PC-3 (cell line): ENCODE measurements around the gene ACP7.

Experiments used
- EZH2 ChIP-seq: fragments of 300-600 bp; sonication (generic); IDR thresholded peaks from one replicate; pipeline ENCODE4 v1.6.1; 2017; ENCODE audit warnings: antibody characterized with exemption, mild to moderate bottlenecking, low read length; ENCODE audit not compliant: unreplicated experiment
- EZH2phosphoT487 ChIP-seq: fragments of 300-600 bp; sonication (generic); IDR thresholded peaks from 2 replicates; pipeline ENCODE4 v1.6.1; 2018; ENCODE audit warnings: mild to moderate bottlenecking, antibody characterized with exemption, low read length, borderline replicate concordance
- TF ChIP-seq, protein P1 (sequence below): fragments of 300-600 bp; sonication (generic); conservative IDR thresholded peaks from 2 replicates; pipeline ENCODE4 v1.5.1; 2017; ENCODE audit warnings: antibody characterized with exemption, low read depth, mild to moderate bottlenecking, low read length

DNA sequence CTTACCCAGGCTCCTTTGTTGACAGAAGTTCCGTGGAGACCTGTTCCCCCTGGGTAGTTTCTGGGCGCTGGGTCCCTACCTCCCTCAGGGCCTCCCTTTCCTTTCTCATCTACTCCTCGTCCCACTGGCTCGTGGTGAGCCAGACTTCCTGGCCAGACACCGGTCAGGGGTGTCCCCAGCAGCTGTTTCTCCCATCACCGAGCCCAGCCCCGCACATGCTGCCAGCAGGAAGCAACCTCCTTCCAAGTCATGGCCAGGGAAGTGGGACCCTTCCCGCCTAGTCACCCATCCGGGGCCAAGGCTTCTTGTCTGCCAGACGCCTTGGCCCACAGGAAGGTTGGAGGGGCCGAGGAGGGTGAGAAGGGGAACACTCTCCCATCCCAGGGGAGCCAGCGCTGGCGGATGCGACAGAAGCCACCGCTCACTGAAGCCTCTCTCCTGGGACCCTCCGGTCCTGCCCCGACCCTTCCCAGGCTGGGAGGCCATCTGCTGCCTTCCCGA lies 47.1 kb downstream of the ACP7 start:
- TF ChIP-seq, protein P1, sequence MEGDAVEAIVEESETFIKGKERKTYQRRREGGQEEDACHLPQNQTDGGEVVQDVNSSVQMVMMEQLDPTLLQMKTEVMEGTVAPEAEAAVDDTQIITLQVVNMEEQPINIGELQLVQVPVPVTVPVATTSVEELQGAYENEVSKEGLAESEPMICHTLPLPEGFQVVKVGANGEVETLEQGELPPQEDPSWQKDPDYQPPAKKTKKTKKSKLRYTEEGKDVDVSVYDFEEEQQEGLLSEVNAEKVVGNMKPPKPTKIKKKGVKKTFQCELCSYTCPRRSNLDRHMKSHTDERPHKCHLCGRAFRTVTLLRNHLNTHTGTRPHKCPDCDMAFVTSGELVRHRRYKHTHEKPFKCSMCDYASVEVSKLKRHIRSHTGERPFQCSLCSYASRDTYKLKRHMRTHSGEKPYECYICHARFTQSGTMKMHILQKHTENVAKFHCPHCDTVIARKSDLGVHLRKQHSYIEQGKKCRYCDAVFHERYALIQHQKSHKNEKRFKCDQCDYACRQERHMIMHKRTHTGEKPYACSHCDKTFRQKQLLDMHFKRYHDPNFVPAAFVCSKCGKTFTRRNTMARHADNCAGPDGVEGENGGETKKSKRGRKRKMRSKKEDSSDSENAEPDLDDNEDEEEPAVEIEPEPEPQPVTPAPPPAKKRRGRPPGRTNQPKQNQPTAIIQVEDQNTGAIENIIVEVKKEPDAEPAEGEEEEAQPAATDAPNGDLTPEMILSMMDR, result no peak
- TF ChIP-seq EZH2phosphoT487 (no peak), EZH2 (no peak)
